Measurements from ENCODE around the gene GALNT9. TPM values are rescaled to one million over a fixed set of nuclear protein-coding genes. Genes with fewer than 3 reads are reported as not detected.

GALNT9 gene
- total RNA-seq, 1 experiment from 2014 or later, result 2.6 TPM

DNA sequence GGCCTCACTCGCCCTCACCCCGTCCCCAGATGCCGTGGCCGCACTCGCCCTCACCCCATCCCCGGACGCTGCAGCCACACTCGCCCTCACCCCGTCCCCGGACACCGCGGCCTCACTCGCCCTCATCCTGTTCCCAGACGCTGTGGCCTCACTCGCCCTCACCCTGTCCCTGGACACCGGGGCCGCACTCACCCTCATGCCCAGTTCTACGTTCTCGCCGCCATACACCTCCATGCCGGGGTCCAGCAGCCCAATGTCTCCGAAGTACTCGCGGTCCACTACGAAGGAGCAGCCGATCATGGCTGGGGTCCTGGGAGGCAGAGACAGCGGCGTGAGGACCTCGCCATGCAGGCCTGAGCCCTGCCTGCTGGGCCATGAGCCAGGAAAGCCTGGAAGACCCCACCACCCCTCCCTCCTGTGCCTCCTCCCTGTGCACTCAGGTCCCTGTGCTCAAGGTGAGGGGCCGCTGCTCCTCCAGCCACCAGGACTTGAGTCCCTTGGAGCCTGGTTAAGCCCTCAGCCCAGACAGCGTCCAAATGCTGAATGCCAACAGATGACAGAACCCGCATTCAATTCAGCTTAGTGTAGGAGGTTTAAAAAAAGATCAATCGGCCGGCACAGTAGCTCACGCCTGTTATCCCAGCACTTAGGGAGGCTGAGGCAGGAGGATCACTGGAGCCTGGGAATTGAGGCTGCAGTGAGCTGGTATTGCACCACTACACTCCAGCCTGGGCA is 81.5 kb downstream of the GALNT9 start:
- Histone ChIP-seq H3K9me3 (ENCODE audit: control insufficient read depth in 1 of 2, insufficient read depth in 1 of 2, low read depth in 1 of 2, low read length in 2 of 2) (no peaks in the 10 kb centered on the region), H4K20me1 (ENCODE audit: insufficient read depth) (no peaks in the 10 kb centered on the region), H3K27ac (ENCODE audit: low read depth, low read length) (no peak overlapping the region), H3K4me2 (ENCODE audit: low read length) (no peak overlapping the region), H3K9me2 (ENCODE audit: insufficient read depth) (no peaks in the 10 kb centered on the region), H3K9ac (ENCODE audit: low read length) (no peak overlapping the region), H3K4me1 (ENCODE audit: control insufficient read depth in 1 of 2, insufficient read depth in 2 of 2, low read length in 2 of 2) (no peaks in the 10 kb centered on the region), H3K79me2 (ENCODE audit: insufficient read depth, low read length) (no peaks in the 10 kb centered on the region), H3K36me3 (ENCODE audit: control insufficient read depth in 1 of 2, insufficient read depth in 2 of 2, low read length in 2 of 2) (no peaks in the 10 kb centered on the region; a peak in 1 of 4 replicates), H3K27me3 (ENCODE audit: insufficient read depth, low read length) (no peaks in the 10 kb centered on the region), H2AFZ (ENCODE audit: low read depth, low read length, poor library complexity, severe bottlenecking) (no peak overlapping the region), H3K4me3 (replicated peaks in 1 of 2; ENCODE audit: low read depth in 1 of 2, low read length in 2 of 2) (no peak overlapping the region)
- ChIA-PET CTCF (no interaction called here), POLR2A (no interaction called here), RAD21 (ENCODE audit: low non-redundant PET in 1 of 2, low total read pairs in 2 of 2, uncharacterized antibody in 2 of 2, unreplicated experiment in 2 of 2) (no interaction called here)
- no TSS peak for BruUV-seq (replicated peaks)
- ATAC-seq (no peak), DNase-seq (ENCODE audit: low read depth, low spot score) (no peak)
- intact Hi-C loops (cut with micrococcal nuclease), result no loop called here
- TF ChIP-seq CBX3 (IDR thresholded peaks at IDR 0.05; ENCODE audit: low read depth) (no peak), ELF1 (IDR thresholded peaks at IDR 0.05; ENCODE audit: borderline replicate concordance, low read depth) (no peak), CEBPB (IDR thresholded peaks at IDR 0.05; ENCODE audit: low read depth) (no peak), POLR2A (IDR thresholded peaks at IDR 0.05; ENCODE audit: borderline replicate concordance, extremely low read depth, insufficient read depth, insufficient read length) (no peak), EZH2 (IDR thresholded peaks at IDR 0.05) (no peak), SIN3A (IDR thresholded peaks at IDR 0.05; ENCODE audit: low read depth) (no peak), SRF (IDR thresholded peaks at IDR 0.05; ENCODE audit: low read depth) (no peak)
- TF ChIP-seq, protein P1, sequence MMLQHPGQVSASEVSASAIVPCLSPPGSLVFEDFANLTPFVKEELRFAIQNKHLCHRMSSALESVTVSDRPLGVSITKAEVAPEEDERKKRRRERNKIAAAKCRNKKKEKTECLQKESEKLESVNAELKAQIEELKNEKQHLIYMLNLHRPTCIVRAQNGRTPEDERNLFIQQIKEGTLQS (IDR thresholded peaks at IDR 0.05), result no peak
- TF ChIP-seq, protein P2, sequence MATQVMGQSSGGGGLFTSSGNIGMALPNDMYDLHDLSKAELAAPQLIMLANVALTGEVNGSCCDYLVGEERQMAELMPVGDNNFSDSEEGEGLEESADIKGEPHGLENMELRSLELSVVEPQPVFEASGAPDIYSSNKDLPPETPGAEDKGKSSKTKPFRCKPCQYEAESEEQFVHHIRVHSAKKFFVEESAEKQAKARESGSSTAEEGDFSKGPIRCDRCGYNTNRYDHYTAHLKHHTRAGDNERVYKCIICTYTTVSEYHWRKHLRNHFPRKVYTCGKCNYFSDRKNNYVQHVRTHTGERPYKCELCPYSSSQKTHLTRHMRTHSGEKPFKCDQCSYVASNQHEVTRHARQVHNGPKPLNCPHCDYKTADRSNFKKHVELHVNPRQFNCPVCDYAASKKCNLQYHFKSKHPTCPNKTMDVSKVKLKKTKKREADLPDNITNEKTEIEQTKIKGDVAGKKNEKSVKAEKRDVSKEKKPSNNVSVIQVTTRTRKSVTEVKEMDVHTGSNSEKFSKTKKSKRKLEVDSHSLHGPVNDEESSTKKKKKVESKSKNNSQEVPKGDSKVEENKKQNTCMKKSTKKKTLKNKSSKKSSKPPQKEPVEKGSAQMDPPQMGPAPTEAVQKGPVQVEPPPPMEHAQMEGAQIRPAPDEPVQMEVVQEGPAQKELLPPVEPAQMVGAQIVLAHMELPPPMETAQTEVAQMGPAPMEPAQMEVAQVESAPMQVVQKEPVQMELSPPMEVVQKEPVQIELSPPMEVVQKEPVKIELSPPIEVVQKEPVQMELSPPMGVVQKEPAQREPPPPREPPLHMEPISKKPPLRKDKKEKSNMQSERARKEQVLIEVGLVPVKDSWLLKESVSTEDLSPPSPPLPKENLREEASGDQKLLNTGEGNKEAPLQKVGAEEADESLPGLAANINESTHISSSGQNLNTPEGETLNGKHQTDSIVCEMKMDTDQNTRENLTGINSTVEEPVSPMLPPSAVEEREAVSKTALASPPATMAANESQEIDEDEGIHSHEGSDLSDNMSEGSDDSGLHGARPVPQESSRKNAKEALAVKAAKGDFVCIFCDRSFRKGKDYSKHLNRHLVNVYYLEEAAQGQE (IDR thresholded peaks at IDR 0.05; ENCODE audit: low read depth), result no peak

All from HCT116 (cell line).